Suprapubic skin (tissue), 4 donors: ENCODE results near the gene CHCT1.

Experiments used
- POLR2A ChIP-seq, 2 donors: fragments of 450-650 bp; IDR thresholded peaks; one replicate each; pipeline ENCODE4 v1.6.1; 2017; ENCODE audit warnings: antibody characterized with exemption in 2 of 2, mild to moderate bottlenecking in 2 of 2, moderate library complexity in 2 of 2
- POLR2AphosphoS5 ChIP-seq, 3 donors: sonication (generic); formaldehyde crosslinking; IDR thresholded peaks; one replicate each; pipeline ENCODE4 v1.6.1; 2017; ENCODE audit warnings: antibody characterized with exemption in 3 of 3
- TF ChIP-seq, protein P1 (sequence below), 2 donors: fragments of 200-600 bp in 1 of 2; fragments of 450-650 bp in 1 of 2; sonication (generic) in 1 of 2; IDR thresholded peaks; one replicate each; pipeline ENCODE4 v1.5.1; 2016 to 2019; ENCODE audit warnings: antibody characterized with exemption in 2 of 2, mild to moderate bottlenecking in 1 of 2, moderate library complexity in 1 of 2

DNA sequence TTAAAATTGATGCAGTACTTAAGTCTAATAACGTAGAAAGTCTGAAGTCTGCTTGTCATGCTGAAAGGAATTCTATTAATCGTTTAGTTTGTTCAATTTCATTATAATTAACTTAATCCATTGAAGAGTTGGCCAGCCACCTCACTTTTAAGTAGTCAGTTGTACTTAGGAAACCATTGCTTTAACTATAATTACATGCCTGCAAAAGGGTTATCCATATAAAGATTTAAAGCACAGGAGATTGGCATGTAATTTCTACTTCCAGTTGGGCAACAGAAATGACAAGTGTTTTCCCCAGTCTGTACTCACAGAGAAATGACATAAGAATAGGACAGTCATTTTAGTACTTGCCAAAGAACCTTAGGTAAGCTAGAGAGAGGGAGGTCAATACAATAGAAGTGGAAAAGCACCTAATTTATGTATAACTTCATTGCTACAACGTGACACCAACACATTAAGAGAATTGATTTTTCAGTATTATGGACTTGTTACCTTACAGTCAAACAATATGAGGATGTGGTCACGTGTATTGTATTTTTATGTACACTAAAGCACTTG lies 26.7 kb upstream of the CHCT1 start:
- no peak for TF ChIP-seq POLR2A (IDR thresholded peaks at IDR 0.05)
- TF ChIP-seq, protein P1, sequence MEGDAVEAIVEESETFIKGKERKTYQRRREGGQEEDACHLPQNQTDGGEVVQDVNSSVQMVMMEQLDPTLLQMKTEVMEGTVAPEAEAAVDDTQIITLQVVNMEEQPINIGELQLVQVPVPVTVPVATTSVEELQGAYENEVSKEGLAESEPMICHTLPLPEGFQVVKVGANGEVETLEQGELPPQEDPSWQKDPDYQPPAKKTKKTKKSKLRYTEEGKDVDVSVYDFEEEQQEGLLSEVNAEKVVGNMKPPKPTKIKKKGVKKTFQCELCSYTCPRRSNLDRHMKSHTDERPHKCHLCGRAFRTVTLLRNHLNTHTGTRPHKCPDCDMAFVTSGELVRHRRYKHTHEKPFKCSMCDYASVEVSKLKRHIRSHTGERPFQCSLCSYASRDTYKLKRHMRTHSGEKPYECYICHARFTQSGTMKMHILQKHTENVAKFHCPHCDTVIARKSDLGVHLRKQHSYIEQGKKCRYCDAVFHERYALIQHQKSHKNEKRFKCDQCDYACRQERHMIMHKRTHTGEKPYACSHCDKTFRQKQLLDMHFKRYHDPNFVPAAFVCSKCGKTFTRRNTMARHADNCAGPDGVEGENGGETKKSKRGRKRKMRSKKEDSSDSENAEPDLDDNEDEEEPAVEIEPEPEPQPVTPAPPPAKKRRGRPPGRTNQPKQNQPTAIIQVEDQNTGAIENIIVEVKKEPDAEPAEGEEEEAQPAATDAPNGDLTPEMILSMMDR (IDR thresholded peaks at IDR 0.05), result no peak
- TF ChIP-seq POLR2AphosphoS5 (IDR thresholded peaks at IDR 0.05), result no peak
